GM19025 (cell line): Measurements from ENCODE around the gene TRAPPC6A.

ENCODE experiments used
- ATAC-seq: cut with Tn5 transposase; IDR thresholded peaks from one replicate; pipeline ENCODE4 v1.9.1; 2021; ENCODE audit warnings: mild to moderate bottlenecking, low read depth, moderate library complexity; ENCODE audit not compliant: unreplicated experiment

The TRAPPC6A gene

GRCh38 chr19:45133661-45134060 is 44.4 kb downstream of the TRAPPC6A start:
- ATAC-seq = no peak

GRCh38 chr19:45130888-45131615 is 47.0 kb downstream of the TRAPPC6A start:
- ATAC-seq = no peak

- ATAC-seq = no peak
Measured at GRCh38 chr19:45130236-45130635, 47.8 kb downstream of the TRAPPC6A start.

GRCh38 chr19:45128806-45129205 is 49.2 kb downstream of the TRAPPC6A start:
- ATAC-seq = no peak

- no peak for ATAC-seq
Measured at GRCh38 chr19:45128146-45128545, 49.9 kb downstream of the TRAPPC6A start.

- ATAC-seq = no peak
Measured at GRCh38 chr19:45126654-45127053, 51.4 kb downstream of the TRAPPC6A start.

GRCh38 chr19:45125975-45126493 is 52.0 kb downstream of the TRAPPC6A start:
- no peak for ATAC-seq

GRCh38 chr19:45125360-45125759 is 52.7 kb downstream of the TRAPPC6A start:
- no peak for ATAC-seq

GRCh38 chr19:45124021-45124420 is 54.0 kb downstream of the TRAPPC6A start:
- ATAC-seq = no peak

GRCh38 chr19:45123440-45123850 is 54.6 kb downstream of the TRAPPC6A start:
- ATAC-seq = no peak

- no peak for ATAC-seq
Measured at GRCh38 chr19:45122832-45123231, 55.2 kb downstream of the TRAPPC6A start.

GRCh38 chr19:45121827-45122345 is 56.2 kb downstream of the TRAPPC6A start:
- ATAC-seq = no peak

GRCh38 chr19:45119582-45119981 is 58.5 kb downstream of the TRAPPC6A start:
- no peak for ATAC-seq

GRCh38 chr19:45118591-45119355 is 59.3 kb downstream of the TRAPPC6A start:
- peak; percentile 56 for ATAC-seq

- no peak for ATAC-seq
Measured at GRCh38 chr19:45118106-45118505, 59.9 kb downstream of the TRAPPC6A start.

- ATAC-seq = no peak
Measured at GRCh38 chr19:45117671-45118070, 60.4 kb downstream of the TRAPPC6A start.

GRCh38 chr19:45117167-45117594 is 60.9 kb downstream of the TRAPPC6A start:
- no peak for ATAC-seq

GRCh38 chr19:45115809-45116615 is 62.0 kb downstream of the TRAPPC6A start:
- no peak for ATAC-seq

- no peak for ATAC-seq
Measured at GRCh38 chr19:45114116-45114515, 63.9 kb downstream of the TRAPPC6A start.

- ATAC-seq = no peak
Measured at GRCh38 chr19:45113628-45114027, 64.4 kb downstream of the TRAPPC6A start.
